Loucy (cell line): Measurements from ENCODE around the gene NOS3.

Experiments
- H2AFZ ChIP-seq: fragments of 200-600 bp; sonication (generic); 2 replicates; pipeline ENCODE4 v1.6.0; 2016; ENCODE audit warnings: antibody characterized with exemption, mild to moderate bottlenecking, low read length, moderate library complexity
- H3F3A ChIP-seq: fragments of 200-600 bp; 2 replicates; pipeline ENCODE4 v1.6.0; 2016; ENCODE audit warnings: antibody characterized with exemption, low read depth, mild to moderate bottlenecking
- H3K27me3 ChIP-seq: fragments of 200-600 bp; sonication (generic); 2 replicates; pipeline ENCODE4 v1.6.1; 2014; ENCODE audit warnings: low read length, mild to moderate bottlenecking; ENCODE audit not compliant: insufficient read depth, poor library complexity, severe bottlenecking
- H3K36me3 ChIP-seq: fragments of 200-600 bp; sonication (generic); 2 replicates; pipeline ENCODE4 v1.6.1; 2016; ENCODE audit warnings: low read length; ENCODE audit not compliant: insufficient read depth
- H3K4me1 ChIP-seq: fragments of 200-600 bp; sonication (generic); 2 replicates; pipeline ENCODE4 v1.5.1; 2014; ENCODE audit warnings: low read length, mild to moderate bottlenecking; ENCODE audit not compliant: insufficient read depth, poor library complexity, severe bottlenecking
- H3K4me2 ChIP-seq: fragments of 200-600 bp; sonication (generic); 2 replicates; pipeline ENCODE4 v1.6.0; 2014; ENCODE audit warnings: antibody characterized with exemption, low read length, low read depth, mild to moderate bottlenecking; ENCODE audit not compliant: poor library complexity, severe bottlenecking
- H3K4me3 ChIP-seq: fragments of 200-600 bp; sonication (generic); 2 replicates; pipeline ENCODE4 v1.5.1; 2014; ENCODE audit warnings: low read length, mild to moderate bottlenecking, mixed read lengths; ENCODE audit not compliant: poor library complexity, severe bottlenecking
- H3K79me2 ChIP-seq: fragments of 200-600 bp; sonication (generic); 2 replicates; pipeline ENCODE4 v1.6.1; 2014; ENCODE audit warnings: low read length; ENCODE audit not compliant: insufficient read depth
- H3K9ac ChIP-seq: fragments of 200-600 bp; sonication (generic); 2 replicates; pipeline ENCODE4 v1.6.0; 2014; ENCODE audit warnings: mild to moderate bottlenecking, low read depth, low read length, moderate library complexity; ENCODE audit not compliant: poor library complexity, severe bottlenecking
- H3K9me2 ChIP-seq: fragments of 200-600 bp; sonication (generic); replicated peaks from 2 replicates; pipeline ENCODE4 v1.6.1; 2016; ENCODE audit warnings: low read depth, low read length, mixed read lengths
- H3K9me3 ChIP-seq: fragments of 200-600 bp; sonication (generic); 2 replicates; pipeline ENCODE4 v1.6.1; 2014; ENCODE audit warnings: mild to moderate bottlenecking, antibody characterized with exemption, low read length, low read depth; ENCODE audit not compliant: insufficient read depth
- H4K20me1 ChIP-seq: fragments of 200-600 bp; sonication (generic); 2 replicates; pipeline ENCODE4 v1.6.0; 2014; ENCODE audit warnings: antibody characterized with exemption, low read length, mild to moderate bottlenecking; ENCODE audit not compliant: insufficient read depth, poor library complexity, severe bottlenecking
- EZH2phosphoT487 ChIP-seq: fragments of 200-600 bp; IDR thresholded peaks from 2 replicates; pipeline ENCODE4 v1.6.1; 2018; ENCODE audit warnings: antibody characterized with exemption, mild to moderate bottlenecking, moderate library complexity, borderline replicate concordance
- TF ChIP-seq, protein P1 (sequence below): fragments of 200-600 bp; sonication (generic); conservative IDR thresholded peaks from 2 replicates; pipeline ENCODE4 v1.5.1; 2014; ENCODE audit warnings: mild to moderate bottlenecking, antibody characterized with exemption, low read length

The NOS3 gene

DNA sequence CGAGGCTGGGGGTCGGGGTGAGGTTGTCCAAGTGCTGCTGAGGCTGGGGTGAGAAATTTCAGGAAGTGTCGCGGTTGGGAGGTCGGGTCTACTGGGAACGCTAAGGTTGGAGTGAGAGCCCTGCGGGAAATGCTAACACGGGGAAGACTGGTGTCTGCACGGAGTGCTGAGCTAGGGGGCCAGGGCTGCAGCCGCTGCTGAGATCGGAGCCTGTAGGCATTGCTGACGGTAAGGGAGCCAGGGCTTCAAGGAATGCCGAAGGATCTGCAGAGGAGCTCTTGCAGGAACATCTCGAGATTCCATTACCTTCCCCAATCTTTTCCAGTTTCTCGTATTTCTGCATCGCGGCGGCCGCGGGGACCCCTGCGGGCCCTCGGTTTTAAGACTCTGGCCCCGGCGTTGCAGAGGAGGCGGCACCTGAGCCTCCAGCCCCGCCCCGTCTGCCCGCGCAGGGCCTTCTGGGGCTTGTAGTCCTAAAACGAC is 66.7 kb downstream of the NOS3 start, which contains the start of gene CDK5:
Gene CDK5, minus strand, starts transcription at position 392 of the 483 bp plus-strand sequence. Its CDS starts 49 bp downstream, at position 343.
- H4K20me1 ChIP-seq, result peaks cover 27% of the 10 kb centered on the region
- H3F3A ChIP-seq, result no peaks in the 10 kb centered on the region
- peak within 1 kb of the TSS; percentile 83 for H2AFZ ChIP-seq
- H3K9me2 ChIP-seq, result no peaks in the 10 kb centered on the region
- TF ChIP-seq, protein P1, sequence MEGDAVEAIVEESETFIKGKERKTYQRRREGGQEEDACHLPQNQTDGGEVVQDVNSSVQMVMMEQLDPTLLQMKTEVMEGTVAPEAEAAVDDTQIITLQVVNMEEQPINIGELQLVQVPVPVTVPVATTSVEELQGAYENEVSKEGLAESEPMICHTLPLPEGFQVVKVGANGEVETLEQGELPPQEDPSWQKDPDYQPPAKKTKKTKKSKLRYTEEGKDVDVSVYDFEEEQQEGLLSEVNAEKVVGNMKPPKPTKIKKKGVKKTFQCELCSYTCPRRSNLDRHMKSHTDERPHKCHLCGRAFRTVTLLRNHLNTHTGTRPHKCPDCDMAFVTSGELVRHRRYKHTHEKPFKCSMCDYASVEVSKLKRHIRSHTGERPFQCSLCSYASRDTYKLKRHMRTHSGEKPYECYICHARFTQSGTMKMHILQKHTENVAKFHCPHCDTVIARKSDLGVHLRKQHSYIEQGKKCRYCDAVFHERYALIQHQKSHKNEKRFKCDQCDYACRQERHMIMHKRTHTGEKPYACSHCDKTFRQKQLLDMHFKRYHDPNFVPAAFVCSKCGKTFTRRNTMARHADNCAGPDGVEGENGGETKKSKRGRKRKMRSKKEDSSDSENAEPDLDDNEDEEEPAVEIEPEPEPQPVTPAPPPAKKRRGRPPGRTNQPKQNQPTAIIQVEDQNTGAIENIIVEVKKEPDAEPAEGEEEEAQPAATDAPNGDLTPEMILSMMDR, result no peak
- no peak for TF ChIP-seq EZH2phosphoT487
- peak within 1 kb of the TSS; percentile 78 for H3K9ac ChIP-seq
- no peaks in the 10 kb centered on the region for H3K27me3 ChIP-seq
- H3K4me3 ChIP-seq, result peak within 1 kb of the TSS; percentile 93
- H3K4me1 ChIP-seq, result peaks cover 45% of the 10 kb centered on the region
- H3K9me3 ChIP-seq, result no peaks in the 10 kb centered on the region
- peak within 1 kb of the TSS; percentile 99 for H3K4me2 ChIP-seq
- peaks cover 39% of the 10 kb centered on the region for H3K79me2 ChIP-seq
- no peaks in the 10 kb centered on the region for H3K36me3 ChIP-seq

DNA sequence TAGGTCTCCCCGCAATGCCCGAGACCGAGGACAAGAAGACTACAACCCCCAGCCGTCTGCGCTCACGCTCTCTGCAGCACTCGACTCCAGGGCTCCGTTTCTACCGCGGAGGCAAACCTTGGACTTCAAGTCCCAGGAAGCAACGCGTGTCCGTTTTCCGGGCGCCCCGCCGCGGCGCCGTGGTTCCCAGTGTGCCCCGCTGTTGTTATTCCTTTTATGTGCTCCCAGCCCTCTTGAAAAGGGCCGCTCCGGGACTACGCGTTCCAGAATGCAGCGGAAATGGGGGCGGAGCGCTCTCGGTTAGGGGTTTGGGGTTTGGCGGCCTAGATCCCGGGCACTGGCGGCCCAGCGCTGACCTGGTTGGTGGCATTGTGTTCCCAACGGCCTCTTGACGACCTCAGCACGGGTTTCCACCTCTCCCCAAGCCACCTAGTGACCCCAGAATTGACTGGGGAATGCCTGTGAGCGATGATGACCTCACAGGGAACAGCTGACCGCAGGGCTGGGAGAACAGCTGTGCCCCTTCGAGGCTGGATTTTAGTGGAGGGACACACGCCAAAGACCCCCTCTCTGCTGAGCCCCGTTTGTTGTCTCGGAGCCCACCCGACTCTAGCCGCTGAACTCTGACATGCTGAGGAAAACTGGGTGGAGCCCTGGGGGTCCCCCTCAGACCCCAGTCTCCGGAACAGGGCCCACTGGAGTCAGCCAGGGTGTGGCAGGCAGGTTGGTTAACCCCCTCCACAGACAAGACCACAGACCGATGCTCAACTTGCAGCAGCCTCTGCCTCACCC is 67.4 kb downstream of the NOS3 start:
- H3K36me3 ChIP-seq, result no peaks in the 10 kb centered on the region
- H3K79me2 ChIP-seq, result peaks cover 40% of the 10 kb centered on the region
- peak overlapping the region; percentile 78 for H2AFZ ChIP-seq
- H3K9me3 ChIP-seq, result no peaks in the 10 kb centered on the region
- TF ChIP-seq, protein P1, result no peak
- TF ChIP-seq EZH2phosphoT487, result no peak
- H3K4me3 ChIP-seq, result peak overlapping the region; percentile 93
- H4K20me1 ChIP-seq, result peaks cover 28% of the 10 kb centered on the region
- H3K4me1 ChIP-seq, result peaks cover 40% of the 10 kb centered on the region
- H3F3A ChIP-seq, result no peaks in the 10 kb centered on the region
- H3K9me2 ChIP-seq, result no peaks in the 10 kb centered on the region
- no peaks in the 10 kb centered on the region for H3K27me3 ChIP-seq
- peak overlapping the region; percentile 78 for H3K9ac ChIP-seq
- H3K4me2 ChIP-seq, result peak overlapping the region; percentile 99

DNA sequence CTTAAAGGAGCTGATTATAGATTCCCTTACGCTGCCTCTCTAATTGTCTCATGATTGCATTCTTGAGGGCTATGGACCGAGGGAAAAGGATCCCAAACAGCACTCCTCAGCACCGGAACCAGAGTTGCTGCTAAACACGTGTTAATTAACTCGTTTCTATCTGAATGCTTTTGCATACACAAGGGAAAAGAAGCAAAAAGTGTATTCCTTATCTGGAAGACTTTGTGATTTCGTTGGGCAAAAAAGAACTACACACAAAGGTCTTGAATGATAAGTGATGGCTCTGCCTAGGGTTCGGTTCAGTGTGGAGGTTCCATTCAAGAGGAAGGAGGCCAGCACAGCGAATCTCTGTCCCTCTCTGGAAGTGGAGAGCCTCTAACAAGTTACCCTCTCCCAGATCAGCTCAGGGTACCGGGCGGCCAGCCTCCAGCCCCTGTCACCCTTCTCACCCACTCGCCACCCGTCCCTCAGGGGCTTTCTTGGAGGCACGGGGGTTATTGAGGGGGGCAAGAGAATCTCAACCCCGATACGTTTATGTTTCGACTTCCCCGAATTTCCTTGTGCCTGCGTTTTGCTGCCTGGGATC is 68.1 kb downstream of the NOS3 start:
- no peaks in the 10 kb centered on the region for H3K36me3 ChIP-seq

More for the DNA sequence above, 68.1 kb downstream of the NOS3 start:
- Histone ChIP-seq H3K9me3 (no peaks in the 10 kb centered on the region), H3K9me2 (no peaks in the 10 kb centered on the region), H2AFZ (peak overlapping the region; percentile 69), H4K20me1 (peaks cover 28% of the 10 kb centered on the region), H3F3A (no peaks in the 10 kb centered on the region), H3K79me2 (peaks cover 40% of the 10 kb centered on the region), H3K27me3 (no peaks in the 10 kb centered on the region), H3K4me3 (peak overlapping the region; percentile 93), H3K4me1 (peaks cover 33% of the 10 kb centered on the region), H3K4me2 (peak overlapping the region; percentile 99), H3K9ac (peak overlapping the region; percentile 78)
- TF ChIP-seq, protein P1, result no peak
- TF ChIP-seq EZH2phosphoT487, result no peak
